ENCODE measurements around the gene RPRD2.

DNA sequence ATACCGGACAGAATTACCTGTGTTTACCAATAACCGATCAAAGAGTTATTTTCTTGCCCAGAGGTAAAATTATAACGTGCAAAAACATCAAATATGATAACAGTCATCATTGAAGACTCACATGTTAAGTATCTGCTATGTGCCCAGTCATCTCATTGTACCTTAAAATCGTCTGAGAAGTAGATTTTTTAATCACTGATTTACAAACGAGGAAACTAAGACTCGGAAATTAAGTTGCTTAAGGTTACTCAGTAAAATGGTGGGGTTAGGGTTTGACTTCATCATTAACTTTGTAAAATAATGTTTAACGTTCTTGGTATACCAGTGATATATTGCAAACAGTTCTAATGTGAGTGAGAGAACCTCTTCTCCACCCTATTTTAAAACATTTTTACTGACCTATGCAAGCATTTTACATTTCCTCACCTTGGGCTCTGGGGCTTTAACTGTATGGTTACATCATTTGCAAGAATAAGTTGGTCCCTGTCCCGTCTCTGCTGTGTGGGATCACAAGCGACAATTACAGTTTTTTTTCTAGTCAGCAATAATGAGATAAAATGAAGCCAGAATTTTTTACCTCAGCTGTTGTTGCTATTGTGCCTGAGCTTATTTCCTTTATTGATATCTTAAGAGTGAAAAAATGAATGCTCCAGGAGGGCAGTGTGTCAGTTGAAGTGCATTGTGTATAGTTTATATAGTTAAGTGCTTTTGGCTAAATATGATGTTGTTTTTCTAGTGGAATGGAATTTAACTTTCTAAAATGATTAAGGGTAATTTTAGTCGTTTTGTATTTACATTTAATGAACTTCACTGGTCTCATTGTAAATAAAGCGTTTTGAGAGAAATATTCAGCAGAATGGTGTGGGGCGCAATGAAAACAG is 2.7 kb downstream of the RPRD2 start:
- TF ChIP-seq POLR2AphosphoS5 (IDR thresholded peaks at IDR 0.05; ENCODE audit: low read depth, low read length): no peak
- no peak for TF ChIP-seq POLR2A (IDR thresholded peaks at IDR 0.05; ENCODE audit: low read depth, low read length)
- TF ChIP-seq TAF1 (IDR thresholded peaks at IDR 0.05; ENCODE audit: low read depth, low read length): no peak

All from GM12891 (cell line).